Testis (tissue), 3 donors: ENCODE measurements around the gene HOXC9. TPM values are rescaled to one million over a fixed set of nuclear protein-coding genes. Genes with fewer than 3 reads are reported as not detected.

Experiments
- DNase-seq: peaks from one replicate; pipeline ENCODE4 v3.0.0-alpha.2; 2019
- H3K27ac ChIP-seq, 2 donors: fragments of 200-600 bp; sonication (generic); one replicate each; pipeline ENCODE4 v1.5.1; 2019
- H3K27me3 ChIP-seq: fragments of 200-600 bp; sonication (generic); one replicate; pipeline ENCODE4 v1.5.1; 2019
- H3K36me3 ChIP-seq: fragments of 200-600 bp; sonication (generic); one replicate; pipeline ENCODE4 v1.5.1; 2017; ENCODE audit warnings: low read depth; ENCODE audit errors: missing control alignments
- H3K4me1 ChIP-seq: fragments of 200-600 bp; sonication (generic); one replicate; pipeline ENCODE4 v1.5.1; 2019
- H3K4me3 ChIP-seq, 2 donors: fragments of 200-600 bp; sonication (generic); one replicate each; pipeline ENCODE4 v1.5.1; 2017 to 2019
- H3K9me3 ChIP-seq: fragments of 200-600 bp; sonication (generic); one replicate; pipeline ENCODE4 v1.5.1; 2017
- CTCF ChIP-seq, 3 experiments: fragments of 450-650 bp in 2 of 3; fragments of 200-600 bp in 1 of 3; sonication (generic) in 1 of 3; IDR thresholded peaks; one replicate each; pipeline ENCODE4 v1.5.1; 2016 to 2019; ENCODE audit warnings: antibody characterized with exemption in 3 of 3, mild to moderate bottlenecking in 2 of 3, moderate library complexity in 1 of 3
- POLR2A ChIP-seq: fragments of 450-650 bp; IDR thresholded peaks from one replicate; pipeline ENCODE4 v1.6.1; 2017; ENCODE audit warnings: antibody characterized with exemption, mild to moderate bottlenecking, moderate library complexity
- WGBS, 2 donors: methylation state at CpG; one replicate each; pipeline ENCODE4 v1.1.5; 2018; 5-methylcytosine and 5-hydroxymethylcytosine counted together
- intact Hi-C: fragments of 100-400 bp; cut with DNase I; formaldehyde crosslinking; loops from one replicate; pipeline ENCODE4 v1.15.1; 2023; ENCODE audit warnings: low total_unique reads
- polyA plus RNA-seq: library from polyadenylated mRNA; stranded (reverse); fragments of 350-450 nt; fragmentation: Illumina TruSeq; extraction: RNeasy Lipid Tissue Mini Kit (QIAGEN cat#74804); gene quantifications from one replicate; pipeline ENCODE4 v1.2.3, GENCODE V29; 2014; ENCODE audit warnings: low read depth, low replicate concordance; ENCODE audit not compliant: insufficient read depth
- total RNA-seq, 2 donors: library from RNA; depleted of rRNA; stranded (reverse); fragments of >200 nt; gene quantifications; one replicate each; pipeline ENCODE4 v1.2.3, GENCODE V29; 2016

HOXC9 gene
- total and polyA plus RNA-seq, 3 donors from 2014 or later = 2.4 to 7.8 (median 6.6) TPM

- WGBS, 2 donors = 48 to 58% methylated on average over 16 of the region's 16 CpGs
- Histone ChIP-seq H3K27ac (no peak overlapping the region), H3K9me3 (no peaks in the 10 kb centered on the region), H3K27me3 (no peaks in the 10 kb centered on the region), H3K4me3 (no peak overlapping the region), H3K4me1 (no peaks in the 10 kb centered on the region), H3K36me3 (no peaks in the 10 kb centered on the region)
- TF ChIP-seq POLR2A = no peak
- no peak for TF ChIP-seq CTCF (IDR thresholded peaks at IDR 0.05)
- intact Hi-C loops = no loop called here
- no peak for DNase-seq
Observed at GRCh38 chr12:54045868-54046521, 46.0 kb downstream of the HOXC9 start.

- intact Hi-C loops = no loop called here
- no peak overlapping the region for H3K27ac ChIP-seq
- TF ChIP-seq CTCF (IDR thresholded peaks at IDR 0.05) = no peak
- TF ChIP-seq POLR2A = no peak
- H3K27me3 ChIP-seq = no peaks in the 10 kb centered on the region
- H3K9me3 ChIP-seq = no peaks in the 10 kb centered on the region
- no peaks in the 10 kb centered on the region for H3K4me1 ChIP-seq
- H3K4me3 ChIP-seq = peak overlapping the region in 1 of 2 donors; percentile 49
- H3K36me3 ChIP-seq = no peaks in the 10 kb centered on the region
- WGBS, 2 donors = 47 to 71% methylated on average over 23 to 27 of the region's 27 CpGs
- no peak for DNase-seq
Observed at GRCh38 chr12:54046809-54047159, 46.8 kb downstream of the HOXC9 start.

GRCh38 chr12:54047160-54047963 lies 47.4 kb downstream of the HOXC9 start:
- H3K9me3 ChIP-seq = no peaks in the 10 kb centered on the region
- no peak overlapping the region for H3K27ac ChIP-seq
- H3K4me1 ChIP-seq = no peaks in the 10 kb centered on the region
- peak overlapping the region; percentile 12 to 49 for H3K4me3 ChIP-seq
- WGBS, 2 donors = 50 to 53% methylated on average over 56 to 61 of the region's 61 CpGs
- intact Hi-C loops = no loop called here
- no peak for DNase-seq
- no peak for TF ChIP-seq CTCF (IDR thresholded peaks at IDR 0.05)
- TF ChIP-seq POLR2A = no peak
- H3K27me3 ChIP-seq = no peaks in the 10 kb centered on the region
- no peaks in the 10 kb centered on the region for H3K36me3 ChIP-seq

- Histone ChIP-seq H3K27me3 (no peaks in the 10 kb centered on the region), H3K4me3 (peak overlapping the region in 1 of 2 donors; percentile 49)
Observed at GRCh38 chr12:54047964-54048303, 48.0 kb downstream of the HOXC9 start.

More at GRCh38 chr12:54047964-54048303, 48.0 kb downstream of the HOXC9 start:
- Histone ChIP-seq H3K27ac (no peak overlapping the region), H3K9me3 (no peaks in the 10 kb centered on the region), H3K36me3 (no peaks in the 10 kb centered on the region), H3K4me1 (peaks cover 4% of the 10 kb centered on the region)
- intact Hi-C loops = no loop called here
- TF ChIP-seq POLR2A (no peak), CTCF (IDR thresholded peaks at IDR 0.05) (no peak)
- no peak for DNase-seq
- WGBS, 2 donors = 46 to 74% methylated on average over 7 to 8 of the region's 8 CpGs
